HUES64 (cell line): ENCODE measurements around the gene CYLD.

Source experiments
- H3K27ac ChIP-seq: 2 replicates; pipeline ENCODE4 v1.7.0; 2013; ENCODE audit warnings: low read depth, low read length, inconsistent platforms
- H3K27me3 ChIP-seq: 2 replicates; pipeline ENCODE4 v1.6.1; 2013; ENCODE audit warnings: mild to moderate bottlenecking, low read length; ENCODE audit not compliant: insufficient read depth
- H3K36me3 ChIP-seq: 2 replicates; pipeline ENCODE4 v1.6.1; 2013; ENCODE audit warnings: mild to moderate bottlenecking, low read length; ENCODE audit not compliant: insufficient read depth
- H3K4me1 ChIP-seq: 2 replicates; pipeline ENCODE4 v1.6.1; 2013; ENCODE audit warnings: mild to moderate bottlenecking, low read length, moderate library complexity; ENCODE audit not compliant: insufficient read depth
- H3K4me3 ChIP-seq: 2 replicates; pipeline ENCODE4 v1.5.1; 2013; ENCODE audit warnings: mild to moderate bottlenecking, low read length, moderate library complexity
- H3K9ac ChIP-seq: 2 replicates; pipeline ENCODE4 v1.6.1; 2013; ENCODE audit warnings: mild to moderate bottlenecking, low read depth, low read length
- H3K9me3 ChIP-seq: 2 replicates; pipeline ENCODE4 v1.6.1; 2013; ENCODE audit warnings: low read depth, low read length; ENCODE audit not compliant: insufficient read depth
- WGBS: fragments of 150-250, 120-280 bp; methylation state at CpG from one replicate; pipeline ENCODE4 v1.1.7; 2013; ENCODE audit warnings: missing lambda C conversion rate; 5-methylcytosine and 5-hydroxymethylcytosine counted together

Gene CYLD

GRCh38 chr16:50712560-50712898, 29.4 kb upstream of the CYLD start:
- no peaks in the 10 kb centered on the region for H3K27me3 ChIP-seq
- no peaks in the 10 kb centered on the region for H3K36me3 ChIP-seq
- no peak overlapping the region for H3K27ac ChIP-seq
- H3K9me3 ChIP-seq: no peaks in the 10 kb centered on the region
- WGBS: 94% methylated on average over 3 of the region's 3 CpGs
- H3K9ac ChIP-seq: no peak overlapping the region
- no peaks in the 10 kb centered on the region for H3K4me1 ChIP-seq
- H3K4me3 ChIP-seq: no peak overlapping the region

GRCh38 chr16:50712956-50713355, 28.9 kb upstream of the CYLD start:
- no peaks in the 10 kb centered on the region for H3K36me3 ChIP-seq
- no peak overlapping the region for H3K4me3 ChIP-seq
- H3K4me1 ChIP-seq: no peaks in the 10 kb centered on the region
- no peaks in the 10 kb centered on the region for H3K9me3 ChIP-seq
- 89% methylated on average over 4 of the region's 4 CpGs for WGBS
- no peaks in the 10 kb centered on the region for H3K27me3 ChIP-seq
- H3K27ac ChIP-seq: no peak overlapping the region
- H3K9ac ChIP-seq: no peak overlapping the region

- Histone ChIP-seq H3K4me3 (no peak overlapping the region), H3K36me3 (no peaks in the 10 kb centered on the region), H3K9ac (no peak overlapping the region), H3K9me3 (no peaks in the 10 kb centered on the region), H3K27ac (no peak overlapping the region), H3K4me1 (no peaks in the 10 kb centered on the region), H3K27me3 (no peaks in the 10 kb centered on the region)
- 90% methylated on average over 4 of the region's 4 CpGs for WGBS
Measured at GRCh38 chr16:50717091-50717490, 24.8 kb upstream of the CYLD start.

GRCh38 chr16:50717494-50717893, 24.4 kb upstream of the CYLD start:
- Histone ChIP-seq H3K27me3 (no peaks in the 10 kb centered on the region), H3K36me3 (no peaks in the 10 kb centered on the region), H3K9me3 (no peaks in the 10 kb centered on the region), H3K9ac (no peak overlapping the region), H3K4me3 (no peak overlapping the region), H3K4me1 (no peaks in the 10 kb centered on the region), H3K27ac (no peak overlapping the region)
- 91% methylated on average over 5 of the region's 5 CpGs for WGBS

- WGBS: 93% methylated on average over 16 of the region's 16 CpGs
- H3K4me1 ChIP-seq: no peaks in the 10 kb centered on the region
- H3K4me3 ChIP-seq: no peak overlapping the region
- no peaks in the 10 kb centered on the region for H3K9me3 ChIP-seq
- no peaks in the 10 kb centered on the region for H3K27me3 ChIP-seq
- H3K9ac ChIP-seq: no peak overlapping the region
- H3K36me3 ChIP-seq: no peaks in the 10 kb centered on the region
- no peak overlapping the region for H3K27ac ChIP-seq
Measured at GRCh38 chr16:50718061-50718760, 23.7 kb upstream of the CYLD start.

GRCh38 chr16:50718761-50719400, 23.0 kb upstream of the CYLD start:
- Histone ChIP-seq H3K9me3 (no peaks in the 10 kb centered on the region), H3K4me3 (no peak overlapping the region), H3K27me3 (no peaks in the 10 kb centered on the region), H3K36me3 (no peaks in the 10 kb centered on the region), H3K9ac (no peak overlapping the region), H3K27ac (no peak overlapping the region), H3K4me1 (no peaks in the 10 kb centered on the region)
- 91% methylated on average over 8 of the region's 9 CpGs for WGBS

GRCh38 chr16:50719401-50720337, 22.2 kb upstream of the CYLD start:
- WGBS: 84% methylated on average over 20 of the region's 20 CpGs
- no peak overlapping the region for H3K27ac ChIP-seq
- 0 out of 2 replicates have a peak, but pooled peaks cover 3% of the 10 kb centered on the region for H3K9me3 ChIP-seq
- no peaks in the 10 kb centered on the region for H3K27me3 ChIP-seq
- H3K4me3 ChIP-seq: no peak overlapping the region
- H3K36me3 ChIP-seq: no peaks in the 10 kb centered on the region
- H3K4me1 ChIP-seq: no peaks in the 10 kb centered on the region
- H3K9ac ChIP-seq: no peak overlapping the region

GRCh38 chr16:50721549-50722404, 20.1 kb upstream of the CYLD start:
- no peaks in the 10 kb centered on the region for H3K27me3 ChIP-seq
- no peaks in the 10 kb centered on the region for H3K36me3 ChIP-seq
- 0 out of 2 replicates have a peak, but pooled peaks cover 3% of the 10 kb centered on the region for H3K9me3 ChIP-seq
- H3K9ac ChIP-seq: no peak overlapping the region
- WGBS: 91% methylated on average over 6 of the region's 6 CpGs
- H3K27ac ChIP-seq: no peak overlapping the region
- no peak overlapping the region for H3K4me3 ChIP-seq
- no peaks in the 10 kb centered on the region for H3K4me1 ChIP-seq

- Histone ChIP-seq H3K9me3 (0 out of 2 replicates have a peak, but pooled peaks cover 3% of the 10 kb centered on the region), H3K27me3 (no peaks in the 10 kb centered on the region), H3K9ac (no peak overlapping the region), H3K36me3 (no peaks in the 10 kb centered on the region), H3K27ac (no peak overlapping the region), H3K4me1 (no peaks in the 10 kb centered on the region), H3K4me3 (no peak overlapping the region)
- WGBS: 95% methylated on average over 1 of the region's 1 CpG
Measured at GRCh38 chr16:50722405-50722737, 19.5 kb upstream of the CYLD start.

- WGBS: 89% methylated on average over 2 of the region's 2 CpGs
- Histone ChIP-seq H3K9me3 (0 out of 2 replicates have a peak, but pooled peaks cover 3% of the 10 kb centered on the region), H3K36me3 (no peaks in the 10 kb centered on the region), H3K9ac (no peak overlapping the region), H3K4me3 (no peak overlapping the region), H3K27me3 (no peaks in the 10 kb centered on the region), H3K27ac (no peak overlapping the region), H3K4me1 (no peaks in the 10 kb centered on the region)
Measured at GRCh38 chr16:50722960-50723359, 18.9 kb upstream of the CYLD start.
